ENCODE data around the gene EPYC. TPM values are rescaled to one million over a fixed set of nuclear protein-coding genes. Genes with fewer than 3 reads are reported as not detected.

Gene EPYC
- not detected for total RNA-seq
- long read RNA-seq, result 0 reads

- DNase-seq, result no peak
- intact Hi-C loops (cut with DNase I), result no loop called here
- ATAC-seq (ENCODE audit: poor library complexity), result no peak
These were observed at the start of gene EPYC for GRCh38 chr12:91004872-91005271. Gene EPYC (minus strand): TSS chr12:91004972. CDS start chr12:91002565, 2,407 bp downstream.

- no peak for ATAC-seq (ENCODE audit: poor library complexity)
- DNase-seq, result no peak
- intact Hi-C loops (cut with DNase I), result no loop called here
These were observed 49.4 kb upstream of the EPYC start for GRCh38 chr12:91053951-91054715.

- intact Hi-C loops (cut with DNase I), result no loop called here
- no peak for DNase-seq
- no peak for ATAC-seq (ENCODE audit: poor library complexity)
These were observed 47.3 kb upstream of the EPYC start for GRCh38 chr12:91052026-91052425.

- intact Hi-C loops (cut with DNase I), result no loop called here
- no peak for DNase-seq
- ATAC-seq (ENCODE audit: poor library complexity), result no peak
These were observed 39.8 kb upstream of the EPYC start for GRCh38 chr12:91044586-91044985.

- ATAC-seq (ENCODE audit: poor library complexity) (no peak), DNase-seq (no peak)
- intact Hi-C loops (cut with DNase I), result no loop called here
These were observed 38.6 kb upstream of the EPYC start for GRCh38 chr12:91043408-91043807.

- intact Hi-C loops (cut with DNase I), result no loop called here
- no peak for DNase-seq
- ATAC-seq (ENCODE audit: poor library complexity), result peak; percentile 63
These were observed 35.5 kb upstream of the EPYC start for GRCh38 chr12:91040096-91040755.

GRCh38 chr12:91037276-91037675 is 32.5 kb upstream of the EPYC start:
- intact Hi-C loops (cut with DNase I), result no loop called here
- ATAC-seq (ENCODE audit: poor library complexity) (no peak), DNase-seq (no peak)

- no peak for ATAC-seq (ENCODE audit: poor library complexity)
- no peak for DNase-seq
- intact Hi-C loops (cut with DNase I), result no loop called here
These were observed 28.5 kb upstream of the EPYC start for GRCh38 chr12:91033251-91033650.

- ATAC-seq (ENCODE audit: poor library complexity) (no peak), DNase-seq (no peak)
- intact Hi-C loops (cut with DNase I), result no loop called here
These were observed 18.7 kb upstream of the EPYC start for GRCh38 chr12:91023326-91024004.

- DNase-seq (no peak), ATAC-seq (ENCODE audit: poor library complexity) (no peak)
- intact Hi-C loops (cut with DNase I), result no loop called here
These were observed 16.3 kb upstream of the EPYC start for GRCh38 chr12:91021076-91021475.

- intact Hi-C loops (cut with DNase I), result no loop called here
- no peak for ATAC-seq (ENCODE audit: poor library complexity)
- no peak for DNase-seq
These were observed 14.7 kb upstream of the EPYC start for GRCh38 chr12:91019455-91019854.

- ATAC-seq (ENCODE audit: poor library complexity) (peak; percentile 60), DNase-seq (peak; percentile 48)
- intact Hi-C loops (cut with DNase I), result no loop called here
These were observed 12.9 kb upstream of the EPYC start for GRCh38 chr12:91017511-91018263.

- intact Hi-C loops (cut with DNase I), result no loop called here
- ATAC-seq (ENCODE audit: poor library complexity), result peak; percentile 91
- no peak for DNase-seq
These were observed 12.3 kb upstream of the EPYC start for GRCh38 chr12:91017043-91017442.

- DNase-seq (no peak), ATAC-seq (ENCODE audit: poor library complexity) (no peak)
- intact Hi-C loops (cut with DNase I), result no loop called here
These were observed 4.7 kb upstream of the EPYC start for GRCh38 chr12:91009319-91009950.

GRCh38 chr12:91007531-91008290 is 2.9 kb upstream of the EPYC start:
- DNase-seq, result no peak
- no peak for ATAC-seq (ENCODE audit: poor library complexity)
- intact Hi-C loops (cut with DNase I), result no loop called here

- ATAC-seq (ENCODE audit: poor library complexity) (no peak), DNase-seq (no peak)
- intact Hi-C loops (cut with DNase I), result no loop called here
These were observed 1.0 kb downstream of the EPYC start for GRCh38 chr12:91003737-91004136.

- DNase-seq (no peak), ATAC-seq (ENCODE audit: poor library complexity) (no peak)
- intact Hi-C loops (cut with DNase I), result no loop called here
These were observed 3.5 kb downstream of the EPYC start for GRCh38 chr12:91001306-91001705.

GRCh38 chr12:90999966-91000365 is 4.8 kb downstream of the EPYC start:
- intact Hi-C loops (cut with DNase I), result no loop called here
- DNase-seq (no peak), ATAC-seq (ENCODE audit: poor library complexity) (no peak)

All from Right ventricle myocardium superior (tissue), 1 donor.